Brain microvascular endothelial cell (primary cell): Measurements from ENCODE around the gene CALD1.

ENCODE experiments used
- DNase-seq: peaks from one replicate; pipeline ENCODE4 v3.0.0-alpha.2; 2020
- H3K27ac ChIP-seq: fragments of 250-450 bp; sonication (Bioruptor Pico); 2 replicates; pipeline ENCODE4 v1.5.1; 2020; ENCODE audit warnings: mild to moderate bottlenecking, moderate library complexity
- H3K27me3 ChIP-seq: fragments of 250-450 bp; sonication (Bioruptor Pico); replicated peaks from 2 replicates; pipeline ENCODE4 v1.5.1; 2020; ENCODE audit warnings: mild to moderate bottlenecking
- H3K36me3 ChIP-seq: fragments of 250-450 bp; sonication (Bioruptor Pico); replicated peaks from 2 replicates; pipeline ENCODE4 v1.5.1; 2020; ENCODE audit warnings: mild to moderate bottlenecking
- H3K4me3 ChIP-seq: 2 replicates; pipeline ENCODE4 v1.5.1; 2011; ENCODE audit warnings: low read depth, mild to moderate bottlenecking, control low read depth, low read length, moderate library complexity
- in situ Hi-C: cut with HindIII; loops from 2 replicates; pipeline ENCODE4 v1.10.0; 2017; ENCODE audit warnings: low sequenced_read_pairs, low pct_ligation_motif_present
- TF ChIP-seq, protein P1 (sequence below): IDR thresholded peaks from 2 replicates; pipeline ENCODE4 v1.5.1; 2011; ENCODE audit warnings: low read depth, mild to moderate bottlenecking, moderate library complexity, low read length, control low read depth, inconsistent platforms; ENCODE audit errors: missing control alignments

The CALD1 gene

DNA sequence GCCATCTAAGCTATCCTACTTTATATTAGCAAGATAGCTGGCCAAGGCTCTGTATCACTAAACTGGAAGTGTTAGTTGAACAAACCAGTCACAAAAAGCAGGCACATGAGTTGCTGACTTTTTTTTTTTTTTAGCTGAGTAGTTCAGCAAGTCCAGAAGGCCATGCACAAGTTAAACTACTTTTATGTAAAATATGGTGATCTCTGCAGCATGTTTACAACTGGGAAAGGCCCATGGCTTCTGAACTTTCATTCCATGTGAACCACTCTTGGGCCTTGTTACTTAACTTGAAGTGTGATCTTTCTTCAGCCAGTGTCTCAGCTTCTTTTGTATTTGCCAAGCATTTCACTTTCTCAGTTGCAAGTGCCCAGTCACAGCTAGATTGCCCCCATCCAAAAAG lies 78.5 kb downstream of the CALD1 start:
- Histone ChIP-seq H3K36me3 (peaks cover 13% of the 10 kb centered on the region), H3K27me3 (no peaks in the 10 kb centered on the region), H3K4me3 (no peak overlapping the region), H3K27ac (no peak overlapping the region)
- no peak for DNase-seq
- in situ Hi-C loops, result no loop called here
- TF ChIP-seq, protein P1, sequence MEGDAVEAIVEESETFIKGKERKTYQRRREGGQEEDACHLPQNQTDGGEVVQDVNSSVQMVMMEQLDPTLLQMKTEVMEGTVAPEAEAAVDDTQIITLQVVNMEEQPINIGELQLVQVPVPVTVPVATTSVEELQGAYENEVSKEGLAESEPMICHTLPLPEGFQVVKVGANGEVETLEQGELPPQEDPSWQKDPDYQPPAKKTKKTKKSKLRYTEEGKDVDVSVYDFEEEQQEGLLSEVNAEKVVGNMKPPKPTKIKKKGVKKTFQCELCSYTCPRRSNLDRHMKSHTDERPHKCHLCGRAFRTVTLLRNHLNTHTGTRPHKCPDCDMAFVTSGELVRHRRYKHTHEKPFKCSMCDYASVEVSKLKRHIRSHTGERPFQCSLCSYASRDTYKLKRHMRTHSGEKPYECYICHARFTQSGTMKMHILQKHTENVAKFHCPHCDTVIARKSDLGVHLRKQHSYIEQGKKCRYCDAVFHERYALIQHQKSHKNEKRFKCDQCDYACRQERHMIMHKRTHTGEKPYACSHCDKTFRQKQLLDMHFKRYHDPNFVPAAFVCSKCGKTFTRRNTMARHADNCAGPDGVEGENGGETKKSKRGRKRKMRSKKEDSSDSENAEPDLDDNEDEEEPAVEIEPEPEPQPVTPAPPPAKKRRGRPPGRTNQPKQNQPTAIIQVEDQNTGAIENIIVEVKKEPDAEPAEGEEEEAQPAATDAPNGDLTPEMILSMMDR, result no peak

DNA sequence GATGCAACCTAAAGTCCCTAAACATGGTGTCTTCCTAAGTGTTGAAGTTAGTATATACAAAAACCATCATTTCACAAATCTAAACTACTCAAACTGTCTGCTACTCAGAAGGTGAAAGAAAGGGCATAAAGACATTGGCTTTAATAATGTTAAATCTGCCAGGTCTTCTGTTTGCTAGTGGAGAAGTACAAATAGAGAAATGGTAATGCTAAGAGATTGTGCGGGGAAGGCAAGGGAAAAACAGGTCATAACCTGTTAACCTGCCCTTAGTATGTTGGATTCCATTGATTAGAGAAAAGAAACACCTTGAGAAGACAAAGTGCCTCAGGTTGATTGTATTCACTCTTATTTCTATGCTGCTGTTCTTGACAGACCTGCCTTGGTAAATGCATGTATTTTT lies 80.3 kb downstream of the CALD1 start:
- Histone ChIP-seq H3K27ac (no peak overlapping the region), H3K36me3 (peaks cover 10% of the 10 kb centered on the region), H3K4me3 (no peak overlapping the region), H3K27me3 (no peaks in the 10 kb centered on the region)
- in situ Hi-C loops, result no loop called here
- DNase-seq, result no peak
- TF ChIP-seq, protein P1, result no peak

DNA sequence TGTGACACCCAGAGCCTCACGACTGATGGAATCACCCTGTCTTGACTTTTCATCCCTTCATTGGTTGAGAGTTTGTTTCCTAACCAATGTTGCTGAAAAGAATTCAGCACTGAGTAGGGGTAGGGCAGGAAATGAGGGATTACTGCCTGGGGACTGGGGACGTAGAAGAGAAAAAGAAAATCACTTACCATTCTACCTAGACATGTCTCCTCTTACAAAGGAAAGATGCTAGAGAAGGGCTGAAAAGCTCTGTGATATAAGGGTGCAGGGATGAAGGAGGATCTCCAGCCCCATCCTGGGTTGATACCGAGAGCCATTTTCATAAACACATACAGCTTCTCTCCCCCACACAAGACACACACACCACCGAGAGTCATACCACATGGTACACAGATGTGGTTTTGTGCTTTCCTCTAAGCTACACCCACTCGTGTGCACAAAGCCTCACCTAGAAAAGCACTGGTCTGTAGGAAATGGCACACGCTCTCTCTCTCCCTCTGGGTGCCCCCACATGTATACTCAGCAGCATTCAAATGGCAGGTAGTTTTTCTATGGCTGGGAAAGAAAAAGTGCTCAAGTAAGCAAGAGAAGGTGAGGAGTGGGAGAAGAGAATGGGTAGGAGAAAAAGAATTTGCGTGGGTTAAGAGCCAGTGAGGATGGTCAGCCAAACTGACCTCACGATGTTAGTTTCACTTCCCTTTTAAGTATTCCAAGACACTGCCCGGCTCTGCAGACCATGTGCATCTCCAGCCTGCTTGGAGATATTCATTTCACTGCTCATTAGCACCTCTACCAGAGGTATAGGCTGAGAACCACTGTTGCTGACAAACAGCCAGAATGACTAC lies 85.8 kb downstream of the CALD1 start:
- H3K36me3 ChIP-seq, result peaks cover 37% of the 10 kb centered on the region
- DNase-seq, result peak; percentile 47
- TF ChIP-seq, protein P1, result no peak
- in situ Hi-C loops, result no loop called here
- no peaks in the 10 kb centered on the region for H3K27me3 ChIP-seq
- peak overlapping the region; percentile 61 for H3K27ac ChIP-seq
- H3K4me3 ChIP-seq, result peak overlapping the region; percentile 9

DNA sequence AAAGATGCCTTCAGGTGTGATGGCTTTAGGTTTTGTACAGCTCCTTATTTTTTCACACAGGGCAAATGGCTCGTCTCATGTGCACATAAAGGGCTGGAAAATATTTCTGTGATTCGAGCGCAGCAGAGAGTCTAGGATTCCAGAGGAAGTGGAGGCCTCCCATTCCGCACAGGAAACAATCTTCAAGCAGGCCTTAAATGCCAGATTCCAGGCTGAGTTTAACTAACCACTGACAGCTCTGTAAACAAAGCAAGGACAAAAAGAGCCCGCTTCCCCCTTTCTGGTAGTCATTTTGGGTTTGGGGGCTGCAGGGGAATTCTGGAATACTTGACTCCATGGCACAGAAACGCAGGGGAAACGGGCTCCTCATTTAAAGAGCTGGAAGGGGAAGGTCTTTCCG lies 87.2 kb downstream of the CALD1 start:
- in situ Hi-C loops, result no loop called here
- TF ChIP-seq, protein P1, result no peak
- no peaks in the 10 kb centered on the region for H3K27me3 ChIP-seq
- no peak for DNase-seq
- peaks cover 33% of the 10 kb centered on the region for H3K36me3 ChIP-seq
- H3K4me3 ChIP-seq, result no peak overlapping the region
- H3K27ac ChIP-seq, result peak overlapping the region; percentile 61

DNA sequence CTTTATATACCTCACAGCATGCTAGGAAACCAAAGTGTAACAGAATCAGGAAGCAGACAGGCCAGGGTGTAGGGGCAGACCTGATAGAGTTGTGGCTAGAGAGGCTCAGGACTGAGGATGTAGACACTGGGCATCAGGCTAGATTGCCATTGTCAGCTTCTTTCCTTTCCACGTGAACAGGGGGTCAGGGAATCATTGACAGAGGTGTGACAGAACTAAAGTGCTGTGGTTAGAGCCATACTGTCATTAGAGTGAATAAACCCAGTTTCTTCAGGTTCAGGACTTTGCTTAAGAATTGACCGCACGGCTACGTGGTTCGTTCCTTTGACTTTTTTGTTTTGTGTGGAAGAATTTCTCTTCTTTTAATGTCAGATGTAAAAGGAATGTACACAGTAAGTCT lies 90.7 kb downstream of the CALD1 start:
- TF ChIP-seq, protein P1, result no peak
- in situ Hi-C loops, result no loop called here
- no peaks in the 10 kb centered on the region for H3K27me3 ChIP-seq
- no peak overlapping the region for H3K4me3 ChIP-seq
- H3K36me3 ChIP-seq, result peaks cover 35% of the 10 kb centered on the region
- H3K27ac ChIP-seq, result no peak overlapping the region
- DNase-seq, result no peak

DNA sequence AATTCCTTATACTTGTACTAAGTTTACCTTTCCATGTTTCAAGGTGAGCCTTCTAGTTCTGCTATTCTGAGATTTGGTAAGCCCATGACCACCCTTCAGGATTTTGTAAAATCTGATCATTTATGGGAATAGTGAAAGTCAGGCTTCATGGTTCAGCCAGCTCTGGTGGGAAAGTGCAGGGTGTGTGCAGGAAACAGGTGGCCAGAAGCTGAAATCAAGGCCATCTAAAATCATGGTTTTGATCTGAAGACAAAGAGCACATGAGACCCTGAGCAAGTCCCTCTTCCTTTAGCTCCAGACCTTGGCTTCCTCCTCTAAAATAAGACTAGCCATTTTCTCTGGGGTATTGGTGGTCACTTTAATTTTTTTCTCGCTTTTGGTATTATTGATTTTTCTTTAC lies 91.3 kb downstream of the CALD1 start:
- H3K27me3 ChIP-seq, result no peaks in the 10 kb centered on the region
- peaks cover 35% of the 10 kb centered on the region for H3K36me3 ChIP-seq
- DNase-seq, result no peak
- no peak overlapping the region for H3K4me3 ChIP-seq
- in situ Hi-C loops, result no loop called here
- no peak overlapping the region for H3K27ac ChIP-seq
- TF ChIP-seq, protein P1, result no peak
